HG03520 (cell line): ENCODE results near the gene ZNF548.
"Not testable (repeated sequence)": the region's sequence is repeated elsewhere in the genome, so short reads cannot be mapped to it uniquely, and the experiment has no call there.

Experiments
- ATAC-seq: cut with Tn5 transposase; IDR thresholded peaks from one replicate; pipeline ENCODE4 v1.9.1; 2021; ENCODE audit warnings: mild to moderate bottlenecking, moderate library complexity; ENCODE audit not compliant: unreplicated experiment

The ZNF548 gene

DNA sequence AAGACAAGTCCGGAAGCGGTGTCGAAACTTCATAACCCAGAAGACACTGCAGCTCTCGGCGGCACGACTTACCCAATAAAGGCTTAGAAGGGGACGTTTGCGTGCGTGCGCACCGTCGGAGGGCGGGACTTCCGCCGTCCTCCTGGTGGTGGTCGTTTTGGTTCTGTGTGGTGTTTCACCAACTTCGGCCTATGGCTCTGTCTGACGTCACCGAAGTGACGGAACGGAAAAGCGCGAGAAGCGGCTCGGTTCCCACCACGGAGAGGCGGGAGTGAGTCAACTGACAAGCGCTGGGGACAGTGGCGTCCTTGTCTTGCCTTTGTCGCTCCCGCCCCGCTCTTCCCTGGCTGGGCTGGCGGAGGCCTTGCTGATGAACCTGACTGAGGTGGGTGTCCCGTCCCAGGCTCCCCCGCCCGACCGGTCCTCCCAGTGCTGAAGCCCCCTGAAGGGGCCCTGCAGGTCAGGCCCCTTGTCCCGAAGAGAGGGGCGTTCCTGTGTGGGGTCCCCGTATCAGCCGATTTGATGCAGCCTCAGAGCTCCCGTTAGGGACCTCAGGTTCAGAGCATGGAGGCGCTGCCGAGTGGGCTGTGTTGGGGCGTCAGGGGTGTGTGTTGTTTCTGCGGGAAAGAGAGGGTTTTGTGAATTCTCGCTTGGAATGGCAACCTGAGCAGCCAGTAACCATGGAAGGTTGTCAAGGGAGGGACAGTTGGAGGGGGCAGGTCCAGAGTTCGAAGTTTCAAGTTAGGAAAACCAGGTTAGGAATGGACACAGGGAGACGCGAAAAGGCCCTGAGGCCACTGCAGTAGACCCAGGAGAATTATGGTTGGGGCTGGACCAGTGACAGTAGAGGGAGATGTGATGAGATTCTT is at the start of gene ZNF548:
TSS of gene ZNF548 (plus strand) at position 125 of the 869 bp plus-strand sequence. CDS start at position 371, 246 bp downstream.
- peak; percentile 92 for ATAC-seq

DNA sequence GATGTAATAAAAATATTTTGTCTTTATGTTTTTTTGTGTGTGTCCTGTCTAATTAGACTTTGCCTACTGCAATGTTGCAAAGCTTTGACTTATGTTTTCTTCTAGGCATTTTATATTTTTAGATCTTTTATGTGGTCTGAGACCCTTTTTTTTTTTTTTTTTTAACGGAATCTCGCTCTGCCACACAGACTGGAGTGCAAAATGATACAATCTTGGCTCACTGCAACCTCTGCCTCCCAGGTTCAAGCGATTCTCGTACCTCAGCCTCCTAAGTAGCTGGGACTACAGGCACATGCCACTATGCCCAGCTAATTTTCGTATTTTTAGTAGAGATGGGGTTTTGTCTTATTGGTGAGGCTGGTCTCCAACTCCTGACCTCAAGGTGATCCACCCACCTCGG is 47.1 kb upstream of the ZNF548 start:
- no peak for ATAC-seq

DNA sequence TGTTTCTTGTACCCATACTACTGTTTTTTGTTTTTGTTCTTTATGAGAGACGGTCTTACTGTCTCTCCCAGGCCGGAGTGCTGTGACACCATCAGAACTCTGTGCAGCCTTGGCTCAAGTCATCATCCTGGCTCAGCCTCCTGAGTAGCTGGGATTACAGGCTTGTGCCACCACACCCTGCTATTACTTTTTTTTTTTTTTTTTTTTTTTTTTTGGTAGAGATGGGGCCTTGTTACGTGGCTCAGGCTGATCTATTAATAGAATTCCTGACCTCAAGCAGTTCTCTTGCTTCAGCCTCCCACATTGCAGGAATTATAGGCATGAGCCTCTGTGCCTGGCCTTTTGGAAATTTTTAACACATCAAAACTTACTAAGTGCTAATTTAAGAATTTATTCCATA is 41.5 kb upstream of the ZNF548 start:
- no peak for ATAC-seq

DNA sequence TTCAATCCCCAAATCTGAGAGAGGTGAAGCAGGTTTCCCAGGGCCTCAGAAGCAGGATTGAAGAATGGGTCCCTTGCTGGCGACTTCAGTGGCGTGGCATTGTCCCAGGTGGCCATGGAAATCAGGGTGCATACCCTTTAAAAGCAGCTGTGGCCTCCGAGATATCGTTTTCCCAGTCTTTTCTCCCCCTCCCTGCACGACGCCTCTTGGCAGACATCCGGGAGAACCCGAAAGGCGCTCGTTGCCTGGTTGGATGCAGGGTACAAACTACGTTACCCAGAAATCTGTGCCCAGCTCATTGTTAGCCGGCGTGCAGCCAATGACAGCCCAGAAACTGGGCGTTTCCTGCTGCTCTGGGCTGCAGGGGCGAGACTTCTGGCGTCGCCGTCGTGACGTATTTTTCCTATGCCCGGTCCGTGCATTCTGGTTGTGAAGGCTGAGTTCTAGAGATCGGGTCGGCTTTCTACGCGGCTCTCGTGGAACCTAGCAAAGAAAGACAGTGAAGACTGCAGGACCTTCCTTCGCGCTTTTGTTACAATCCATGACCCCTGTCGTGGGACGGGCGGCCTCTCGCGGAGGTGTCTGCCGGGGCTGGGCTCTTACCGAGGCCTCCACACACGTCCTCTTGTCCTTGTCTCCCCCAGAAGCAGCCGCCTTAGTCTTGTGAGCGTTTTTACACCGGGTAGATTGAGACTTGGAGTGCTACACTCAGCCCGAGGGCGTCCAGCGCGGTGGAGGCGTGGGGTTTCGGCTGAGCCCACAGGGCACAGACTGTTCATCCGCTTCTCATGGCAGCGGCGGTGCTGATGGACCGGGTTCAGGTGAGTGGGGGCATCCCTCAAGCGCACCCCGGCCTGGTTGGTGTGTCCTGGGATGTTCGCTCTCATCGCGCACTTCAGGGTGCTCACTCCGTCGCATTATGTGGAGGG is 38.5 kb upstream of the ZNF548 start, which contains the start of gene ZNF304:
TSS of gene ZNF304 (plus strand) at position 395 of the 929 bp plus-strand sequence. CDS start at position 789, 394 bp downstream.
- peak; percentile 89 for ATAC-seq

DNA sequence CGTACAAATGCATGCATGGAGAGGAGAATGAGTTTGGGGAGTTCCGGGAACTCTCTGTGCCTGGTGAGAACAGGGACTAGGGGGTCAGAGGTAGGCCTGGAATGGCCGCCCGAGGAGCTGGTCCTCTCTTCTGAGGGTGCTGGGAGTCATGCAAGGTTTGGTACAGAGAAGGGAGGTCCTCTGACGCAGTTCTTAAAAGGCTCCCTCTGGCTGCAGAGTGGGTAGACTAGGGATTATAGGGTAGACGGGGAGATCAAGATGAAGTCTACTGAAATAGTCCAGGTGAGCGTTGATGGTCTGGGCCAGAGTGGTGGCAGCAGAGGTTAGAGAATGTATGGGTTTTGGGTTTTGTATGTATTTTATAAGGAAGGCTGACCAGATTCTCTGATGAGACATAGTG is 37.8 kb upstream of the ZNF548 start:
- ATAC-seq: no peak

DNA sequence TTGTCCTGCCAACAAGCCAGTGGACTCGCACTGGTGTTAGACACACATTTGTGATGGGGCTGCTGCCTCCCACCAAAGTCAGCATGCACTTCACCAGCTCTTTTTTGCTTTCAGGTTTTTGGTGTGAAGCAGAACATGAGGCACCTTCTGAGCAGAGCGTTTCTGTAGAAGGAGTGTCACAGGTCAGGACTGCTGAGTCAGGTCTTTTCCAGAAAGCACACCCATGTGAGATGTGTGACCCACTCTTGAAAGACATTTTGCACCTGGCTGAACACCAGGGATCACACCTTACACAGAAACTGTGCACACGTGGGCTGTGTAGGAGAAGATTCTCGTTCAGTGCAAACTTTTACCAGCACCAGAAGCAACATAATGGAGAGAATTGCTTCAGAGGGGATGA is 33.7 kb upstream of the ZNF548 start:
- no peak for ATAC-seq

DNA sequence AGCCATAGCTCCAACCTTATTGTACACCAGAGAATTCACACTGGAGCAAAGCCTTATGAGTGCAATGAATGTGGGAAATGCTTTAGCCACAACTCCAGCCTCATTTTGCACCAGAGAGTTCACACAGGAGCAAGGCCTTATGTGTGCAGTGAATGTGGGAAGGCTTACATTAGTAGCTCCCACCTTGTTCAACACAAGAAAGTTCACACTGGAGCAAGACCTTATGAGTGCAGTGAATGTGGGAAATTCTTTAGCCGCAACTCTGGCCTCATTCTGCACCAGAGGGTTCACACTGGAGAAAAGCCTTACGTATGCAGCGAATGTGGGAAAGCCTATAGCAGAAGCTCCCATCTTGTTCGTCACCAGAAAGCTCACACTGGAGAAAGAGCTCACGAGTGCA is 32.2 kb upstream of the ZNF548 start:
- ATAC-seq: no peak

DNA sequence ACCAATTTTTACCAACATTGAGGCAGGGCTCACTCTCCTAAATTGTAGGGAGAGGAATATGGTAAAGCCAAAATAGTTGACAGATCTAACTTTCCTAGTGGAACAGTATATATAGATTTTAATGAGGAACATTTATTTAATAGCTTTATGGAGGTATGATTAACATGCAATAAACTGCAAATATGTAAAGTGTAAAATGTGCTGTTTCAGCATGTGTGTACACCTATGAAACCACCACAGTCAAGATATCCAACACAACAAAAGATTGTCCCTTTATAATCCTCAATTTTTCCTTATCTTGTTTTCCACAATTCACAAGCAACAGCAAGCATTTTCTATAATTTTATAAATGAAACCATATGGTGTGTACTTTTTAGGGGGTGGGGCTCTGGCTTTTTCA is 30.4 kb upstream of the ZNF548 start:
- no peak for ATAC-seq

DNA sequence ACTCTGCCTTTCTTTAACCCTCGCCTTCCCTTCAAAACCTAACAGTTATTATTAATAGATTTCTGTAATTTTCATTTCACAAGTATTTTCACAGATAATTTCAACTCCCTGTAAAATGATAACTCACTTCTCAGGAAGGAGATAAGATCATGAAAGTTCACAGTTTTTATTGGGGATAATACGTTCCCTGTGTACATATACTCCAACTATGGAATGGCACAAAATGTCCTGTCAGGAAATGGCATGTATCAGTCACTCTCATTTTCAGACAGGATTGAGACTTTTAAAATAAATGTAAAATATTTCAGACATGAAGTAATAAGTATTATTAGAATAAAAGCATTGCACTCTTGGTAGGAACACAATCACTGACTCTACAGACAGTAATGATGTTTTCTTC is 27.2 kb upstream of the ZNF548 start:
- no peak for ATAC-seq

DNA sequence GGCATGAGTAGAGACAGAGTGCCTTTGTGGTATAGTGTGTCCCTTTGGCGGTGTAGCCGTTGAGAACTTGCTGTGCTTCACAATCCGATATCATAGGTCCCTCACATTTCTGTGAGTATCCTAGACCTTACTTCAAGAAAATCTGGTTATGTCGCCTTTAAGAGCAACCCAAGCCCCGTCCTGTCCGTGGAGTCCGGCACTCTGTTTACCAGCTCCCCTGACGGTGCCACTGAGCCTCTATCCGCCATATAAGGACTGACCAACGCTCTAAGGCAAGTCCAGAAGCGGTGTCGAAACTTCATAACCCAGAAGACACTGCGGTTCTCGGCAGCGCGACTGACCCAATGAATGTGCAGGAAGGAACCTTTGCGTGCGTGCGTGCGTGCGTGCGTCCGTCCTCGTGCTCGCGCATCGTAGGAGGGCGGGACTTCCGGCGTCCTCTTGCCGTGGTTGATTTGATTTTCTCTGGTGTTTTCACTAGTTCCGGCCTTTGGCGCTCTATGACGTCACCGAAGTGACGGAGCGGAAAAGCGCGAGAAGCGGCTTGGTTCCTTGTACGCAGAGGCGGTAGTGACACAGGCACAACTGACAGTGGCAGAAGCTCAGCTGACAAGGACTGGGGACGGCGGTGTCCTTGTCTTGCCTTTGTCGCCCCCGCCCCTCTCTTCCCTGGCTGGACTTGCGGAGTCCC is 26.5 kb upstream of the ZNF548 start, which contains the start of the genes TRAPPC2B and ZNF547:
TSS of gene TRAPPC2B (plus strand) at position 555 of the 691 bp plus-strand sequence. CDS start 1,283 bp downstream, outside the sequence.
TSS of gene ZNF547 (plus strand) at position 555 of the 691 bp plus-strand sequence. CDS start 5,005 bp downstream, outside the sequence.
- ATAC-seq: peak; percentile 91

DNA sequence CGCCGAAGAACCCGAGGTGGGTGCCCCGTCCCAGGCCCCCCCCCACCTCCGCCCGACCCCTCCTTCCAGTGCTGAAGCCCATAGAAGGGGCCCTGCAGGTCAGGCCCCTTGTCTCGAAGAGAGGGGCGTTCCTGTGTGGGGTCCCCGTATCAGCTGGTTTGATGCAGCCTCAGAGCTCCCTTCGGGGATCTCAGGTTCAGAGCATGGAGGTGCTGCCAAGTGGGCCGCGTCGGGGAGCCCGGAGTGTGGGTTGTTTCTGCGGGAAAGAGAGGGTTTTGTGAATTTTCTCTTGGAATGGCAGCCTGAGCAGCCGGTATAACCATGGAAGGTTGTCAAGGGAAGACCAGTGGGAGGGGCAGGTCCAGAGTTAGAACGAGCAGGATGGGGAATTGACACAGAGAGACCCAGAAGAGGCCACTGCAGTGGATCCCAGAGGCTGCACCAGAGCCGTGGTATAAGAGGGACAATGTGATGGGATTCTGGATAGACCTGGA is 25.9 kb upstream of the ZNF548 start:
- no peak for ATAC-seq

DNA sequence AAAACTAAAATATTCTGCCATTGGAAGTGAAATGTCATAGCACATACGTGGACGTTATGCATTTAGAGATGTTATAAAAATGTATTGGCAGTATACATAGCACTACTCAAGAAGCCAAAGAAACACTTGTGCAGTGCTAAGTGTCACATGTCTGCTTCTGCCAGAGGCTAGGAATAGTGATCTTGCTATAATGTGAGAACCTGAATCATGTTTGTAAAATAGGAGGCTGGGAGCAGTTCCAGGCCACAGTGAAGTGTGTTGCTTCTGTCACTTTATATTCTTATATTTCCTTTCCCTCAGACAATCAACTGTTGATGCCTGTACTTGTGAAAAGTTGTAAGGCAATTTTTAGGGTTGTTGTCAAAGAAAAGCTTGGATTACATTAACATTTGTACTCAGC is 22.9 kb upstream of the ZNF548 start:
- ATAC-seq: no peak

DNA sequence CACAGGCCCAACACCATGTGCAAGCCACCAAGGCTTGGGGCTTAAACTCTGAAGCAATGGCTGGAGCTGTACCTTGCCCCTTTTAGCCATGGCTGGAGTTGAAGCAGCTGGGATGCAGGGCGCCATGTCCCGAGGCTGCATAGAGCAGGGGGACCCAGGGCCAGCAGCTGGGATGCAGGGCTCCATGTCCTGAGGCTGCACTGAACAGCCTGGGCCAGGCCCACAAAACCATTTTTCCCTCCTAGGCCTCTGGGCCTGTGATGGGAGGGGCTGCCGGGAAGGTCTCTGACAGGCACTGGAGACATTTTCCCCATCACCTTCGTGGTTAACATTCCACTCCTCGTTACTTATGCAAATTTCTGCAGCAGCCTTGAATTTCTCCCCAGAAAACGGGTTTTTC is 15.5 kb upstream of the ZNF548 start:
- ATAC-seq: no peak

DNA sequence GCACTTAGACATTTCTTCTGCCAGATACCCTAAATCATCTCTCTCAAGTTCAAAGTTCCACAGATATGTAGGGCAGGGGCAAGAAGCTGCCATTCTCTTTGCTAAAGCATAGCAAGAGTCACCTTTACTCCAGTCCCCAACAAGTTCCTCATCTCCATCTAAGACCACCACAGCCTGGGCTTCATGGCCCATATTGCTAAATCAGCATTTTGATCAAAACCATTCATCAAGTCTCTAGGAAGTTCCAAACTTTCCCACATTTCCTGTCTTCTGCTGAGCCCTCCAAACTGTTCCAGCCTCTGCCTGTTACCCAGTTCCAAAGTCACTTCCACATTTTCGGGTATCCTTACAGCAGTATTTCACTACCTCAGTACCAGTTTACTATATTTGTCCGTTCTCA is 15.0 kb upstream of the ZNF548 start:
- not testable (repeated sequence) for ATAC-seq

DNA sequence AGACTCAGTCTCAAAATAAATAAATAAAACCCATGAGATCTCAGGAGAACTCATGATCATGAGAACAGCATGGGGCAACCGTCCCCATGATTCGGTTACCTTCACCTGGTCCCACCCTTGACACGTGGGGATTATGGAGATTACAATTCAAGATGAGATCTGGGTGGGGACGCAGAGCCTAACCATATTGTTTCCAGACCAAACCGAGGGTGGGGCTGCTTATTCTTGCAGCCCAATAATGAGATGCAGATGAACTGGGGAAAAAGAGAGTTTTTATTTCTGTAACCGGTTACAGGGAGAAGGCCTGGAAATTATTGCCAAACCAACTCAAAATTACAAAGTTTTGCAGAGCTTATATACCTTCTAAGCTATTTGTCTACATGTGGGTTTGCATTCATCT is 13.5 kb upstream of the ZNF548 start:
- no peak for ATAC-seq

DNA sequence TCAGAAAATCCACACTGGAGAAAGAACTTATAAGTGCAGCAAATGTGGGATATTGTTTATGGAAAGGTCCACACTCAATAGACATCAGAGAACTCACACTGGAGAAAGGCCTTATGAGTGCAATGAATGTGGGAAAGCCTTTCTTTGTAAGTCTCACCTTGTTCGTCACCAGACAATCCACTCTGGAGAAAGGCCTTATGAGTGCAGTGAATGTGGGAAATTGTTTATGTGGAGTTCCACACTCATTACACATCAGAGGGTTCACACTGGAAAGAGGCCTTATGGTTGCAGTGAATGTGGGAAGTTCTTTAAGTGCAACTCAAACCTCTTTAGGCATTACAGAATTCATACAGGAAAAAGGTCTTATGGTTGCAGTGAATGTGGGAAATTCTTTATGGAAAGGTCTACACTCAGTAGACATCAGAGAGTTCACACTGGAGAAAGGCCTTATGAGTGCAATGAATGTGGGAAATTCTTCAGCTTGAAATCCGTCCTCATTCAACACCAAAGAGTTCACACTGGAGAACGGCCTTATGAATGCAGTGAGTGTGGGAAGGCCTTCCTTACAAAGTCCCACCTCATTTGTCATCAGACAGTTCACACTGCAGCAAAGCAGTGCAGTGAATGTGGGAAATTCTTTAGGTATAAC is 12.0 kb upstream of the ZNF548 start:
- ATAC-seq: no peak

DNA sequence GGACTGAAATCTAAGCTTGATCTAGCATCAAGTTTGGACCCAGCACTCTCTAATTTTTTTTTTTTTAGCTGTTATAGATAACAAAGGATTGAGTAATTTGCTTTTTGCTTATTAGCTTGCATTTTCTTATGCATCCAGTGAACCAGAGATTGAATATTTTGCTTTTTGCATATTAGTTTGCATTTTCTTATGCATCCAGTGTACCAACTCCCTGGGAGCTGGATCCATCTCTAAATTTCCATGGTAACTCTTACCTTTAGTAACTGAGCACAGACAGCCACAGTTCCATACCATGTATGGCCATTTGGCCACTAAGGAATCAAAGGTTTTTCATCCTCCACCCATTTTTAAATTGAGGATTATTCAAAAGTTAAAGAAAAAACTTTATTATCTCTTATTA is 8.7 kb upstream of the ZNF548 start:
- no peak for ATAC-seq

DNA sequence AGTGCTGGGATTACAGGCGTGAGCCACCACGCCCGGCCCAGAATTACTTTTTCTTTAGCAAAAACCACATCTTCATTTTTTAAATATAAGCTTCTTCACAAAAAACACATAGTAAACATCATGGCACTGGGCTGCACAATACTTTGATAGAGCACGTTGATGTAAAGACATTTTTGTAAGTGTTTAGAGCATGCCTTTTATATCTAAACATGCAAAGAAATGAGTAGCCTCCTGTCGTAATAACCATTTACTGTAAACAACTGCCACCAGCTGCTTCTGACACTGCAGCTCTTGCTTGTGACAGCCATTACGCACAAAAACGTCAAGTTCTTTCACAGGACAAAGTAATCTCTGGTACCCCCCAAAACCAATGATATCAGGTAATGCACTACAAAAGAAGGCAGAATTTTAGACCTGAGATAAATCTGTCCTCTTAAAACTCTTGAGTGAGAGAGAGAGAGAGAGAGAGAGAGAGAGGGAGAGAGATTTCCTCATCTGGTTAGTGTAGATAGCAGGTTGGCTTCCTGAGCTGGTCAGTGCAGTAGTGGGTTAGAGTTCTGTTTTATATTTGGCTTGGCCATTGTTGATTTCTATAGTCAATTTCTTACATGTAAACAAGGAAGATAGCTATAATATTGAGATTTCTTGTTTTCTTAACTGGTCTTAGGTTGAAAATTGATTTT is 6.7 kb upstream of the ZNF548 start:
- ATAC-seq: no peak

DNA sequence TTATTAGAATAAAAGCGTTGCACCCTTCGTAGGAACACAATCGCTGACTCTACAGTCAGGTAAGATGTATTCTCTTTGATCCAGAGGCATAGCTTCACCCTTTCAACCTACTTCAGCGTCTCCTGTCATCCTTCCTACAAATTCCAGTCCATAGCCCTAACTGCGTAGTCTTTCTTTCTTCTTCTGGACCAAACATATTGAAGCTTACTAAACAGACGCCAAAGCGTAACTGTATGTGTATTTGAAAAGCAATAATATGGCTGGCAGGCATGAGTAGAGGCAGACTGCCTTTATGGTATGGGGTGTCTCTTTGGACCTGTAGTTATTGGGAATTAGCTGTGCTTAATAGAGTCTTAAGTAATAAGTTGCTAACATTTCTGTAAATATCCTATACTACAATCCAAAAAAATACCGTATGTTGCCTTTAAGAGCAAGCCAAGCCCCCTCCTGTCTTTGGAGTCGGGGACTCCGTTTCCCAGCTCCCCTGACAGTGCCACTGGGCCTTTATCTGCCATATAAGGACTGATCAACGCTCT is 392 bp upstream of the ZNF548 start:
- ATAC-seq: no peak
